ENCODE data around the gene COL23A1. TPM values are rescaled to one million over a fixed set of nuclear protein-coding genes. Genes with fewer than 3 reads are reported as not detected.

Gene COL23A1
- total and polyA plus RNA-seq, 2 of the 13 experiments (the other 11 are each of a cell fraction or from before 2014, with no cell fraction given) = not detected

DNA sequence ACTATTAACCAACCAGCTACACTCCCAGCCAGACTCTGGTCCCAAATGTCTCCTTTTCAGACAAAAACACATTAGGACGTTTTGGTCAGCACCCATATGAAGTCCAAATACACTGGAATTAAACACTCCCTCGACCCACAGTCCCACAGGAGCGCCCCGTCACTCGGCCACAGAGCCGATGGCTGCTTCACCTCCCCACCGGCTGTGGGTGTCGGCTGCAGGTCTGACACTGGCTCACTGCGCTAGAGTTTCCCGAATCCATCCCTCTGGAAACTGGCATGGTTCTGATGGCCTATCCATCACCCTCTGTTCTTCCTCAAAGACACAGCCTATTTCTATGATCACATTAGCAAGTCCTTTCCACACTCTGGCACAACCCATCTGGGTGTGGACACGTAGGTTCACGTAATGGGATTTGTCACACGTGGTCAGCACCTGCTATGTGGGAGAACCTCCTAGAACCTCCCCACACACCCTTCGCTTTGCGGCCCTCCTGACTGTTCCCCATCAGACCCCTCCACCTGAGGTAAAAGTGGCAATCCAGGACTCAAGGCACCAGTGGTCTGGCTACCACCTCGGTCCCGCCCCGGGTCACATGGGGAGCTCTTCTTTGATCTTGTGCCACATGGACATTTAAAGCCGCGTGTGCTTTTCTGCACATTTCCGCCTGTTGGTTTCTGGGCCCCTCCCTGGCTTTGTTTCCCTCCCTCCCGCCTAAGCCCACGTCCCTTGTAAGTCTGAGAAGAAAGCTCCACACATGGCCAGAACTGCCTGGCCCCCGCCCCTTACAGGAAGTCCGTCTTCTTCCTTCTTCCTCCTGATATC is 226.5 kb downstream of the COL23A1 start:
- no peaks in the 10 kb centered on the region for H4K20me1 ChIP-seq (ENCODE audit: insufficient read depth, low read length)
- FAIRE-seq (no peak), ATAC-seq (no peak), DNase-seq (ENCODE audit: low spot score) (no peak)
- intact Hi-C loops (cut with micrococcal nuclease; ENCODE audit: unreplicated experiment) (no loop called here), in situ Hi-C loops (cut with HindIII; ENCODE audit: extremely low pct_ligation_motif_present, low pct_unique_long_range_greater_than_20kb) (no loop called here)
- no peak overlapping the region for H3K4me3 ChIP-seq (replicated peaks in 1 of 3; ENCODE audit: insufficient read depth in 1 of 3, low read depth in 2 of 3, low read length in 3 of 3)
- H3K79me2 ChIP-seq (ENCODE audit: insufficient read depth, low read length) = no peaks in the 10 kb centered on the region
- BruUV-seq (replicated peaks) = no TSS peak
- no peak overlapping the region for H3K9ac ChIP-seq (ENCODE audit: insufficient read depth, low read depth, low read length)
- TF ChIP-seq TGIF2 (CRISPR knock-in tag; IDR thresholded peaks at IDR 0.05) (no peak), SETDB1 (CRISPR knock-in tag; IDR thresholded peaks at IDR 0.05; ENCODE audit: borderline replicate concordance) (no peak), MAZ (IDR thresholded peaks at IDR 0.05; ENCODE audit: borderline replicate concordance, low read depth, low read length) (no peak), MAZ (CRISPR knock-in tag; IDR thresholded peaks at IDR 0.05; ENCODE audit: low read depth) (no peak)
- TF ChIP-seq, protein P1, sequence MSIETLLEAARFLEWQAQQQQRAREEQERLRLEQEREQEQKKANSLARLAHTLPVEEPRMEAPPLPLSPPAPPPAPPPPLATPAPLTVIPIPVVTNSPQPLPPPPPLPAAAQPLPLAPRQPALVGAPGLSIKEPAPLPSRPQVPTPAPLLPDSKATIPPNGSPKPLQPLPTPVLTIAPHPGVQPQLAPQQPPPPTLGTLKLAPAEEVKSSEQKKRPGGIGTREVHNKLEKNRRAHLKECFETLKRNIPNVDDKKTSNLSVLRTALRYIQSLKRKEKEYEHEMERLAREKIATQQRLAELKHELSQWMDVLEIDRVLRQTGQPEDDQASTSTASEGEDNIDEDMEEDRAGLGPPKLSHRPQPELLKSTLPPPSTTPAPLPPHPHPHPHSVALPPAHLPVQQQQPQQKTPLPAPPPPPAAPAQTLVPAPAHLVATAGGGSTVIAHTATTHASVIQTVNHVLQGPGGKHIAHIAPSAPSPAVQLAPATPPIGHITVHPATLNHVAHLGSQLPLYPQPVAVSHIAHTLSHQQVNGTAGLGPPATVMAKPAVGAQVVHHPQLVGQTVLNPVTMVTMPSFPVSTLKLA (IDR thresholded peaks at IDR 0.05) = peak; percentile 24
- no peak overlapping the region for H2AFZ ChIP-seq (ENCODE audit: low read length)
- CTCF ChIA-PET (ENCODE audit: low intra/inter-chr PET ratio, low total read pairs) = no interaction called here
- POLR2A ChIA-PET = no interaction called here
- peaks cover 4 to 56% of the 10 kb centered on the region in 2 experiments; a peak in 4 of 5 replicates for H3K27me3 ChIP-seq (ENCODE audit: control insufficient read depth in 1 of 2, insufficient read depth in 2 of 2, low read length in 2 of 2)
- no peak overlapping the region for H3K4me2 ChIP-seq (ENCODE audit: low read depth, low read length)
- no peaks in the 10 kb centered on the region for H3K9me3 ChIP-seq (ENCODE audit: low read length)
- no peak overlapping the region for H3K27ac ChIP-seq (ENCODE audit: extremely low read length, insufficient read depth, low read length)
- WGBS (ENCODE audit: low lambda C conversion rate) = 32% methylated on average over 23 of the region's 25 CpGs
- H3K36me3 ChIP-seq (replicated peaks in 1 of 2; ENCODE audit: control insufficient read depth in 1 of 2, insufficient read depth in 2 of 2, low read length in 2 of 2) = no peaks in the 10 kb centered on the region
- no peaks in the 10 kb centered on the region for H3K4me1 ChIP-seq (ENCODE audit: insufficient read depth, low read length)
